GM15510 (cell line): ENCODE measurements around the gene CHMP1A.

Experiments used
- POLR2A ChIP-seq: IDR thresholded peaks from 3 replicates; pipeline ENCODE4 v1.6.1; 2011; ENCODE audit warnings: borderline replicate concordance; ENCODE audit not compliant: insufficient read length; ENCODE audit errors: extremely low read depth

The CHMP1A gene

GRCh38 chr16:89672177-89672941, 14.9 kb upstream of the CHMP1A start:
- TF ChIP-seq POLR2A = no peak

- no peak for TF ChIP-seq POLR2A
These were observed 13.3 kb upstream of the CHMP1A start for GRCh38 chr16:89670496-89671431.

- no peak for TF ChIP-seq POLR2A
These were observed 12.2 kb upstream of the CHMP1A start for GRCh38 chr16:89669755-89670154.

GRCh38 chr16:89668790-89669158, 11.3 kb upstream of the CHMP1A start:
- TF ChIP-seq POLR2A = no peak

GRCh38 chr16:89667633-89668032, 10.1 kb upstream of the CHMP1A start:
- no peak for TF ChIP-seq POLR2A

- TF ChIP-seq POLR2A = no peak
These were observed 3.7 kb upstream of the CHMP1A start for GRCh38 chr16:89661215-89661614.

- no peak for TF ChIP-seq POLR2A
These were observed 2.6 kb upstream of the CHMP1A start for GRCh38 chr16:89660146-89660545.

GRCh38 chr16:89658221-89658879, 842 bp upstream of the CHMP1A start:
- TF ChIP-seq POLR2A = no peak

GRCh38 chr16:89656435-89657121, 930 bp downstream of the CHMP1A start:
- TF ChIP-seq POLR2A = no peak

- no peak for TF ChIP-seq POLR2A
These were observed 2.4 kb downstream of the CHMP1A start for GRCh38 chr16:89655062-89655643.

GRCh38 chr16:89653656-89654295, 3.7 kb downstream of the CHMP1A start:
- no peak for TF ChIP-seq POLR2A

- TF ChIP-seq POLR2A = no peak
These were observed 5.9 kb downstream of the CHMP1A start for GRCh38 chr16:89651584-89651983.

GRCh38 chr16:89646906-89647305, 10.6 kb downstream of the CHMP1A start:
- no peak for TF ChIP-seq POLR2A

GRCh38 chr16:89646270-89646669, 11.2 kb downstream of the CHMP1A start:
- TF ChIP-seq POLR2A = no peak
